Measurements from ENCODE around the gene MDM2. TPM values are rescaled to one million over a fixed set of nuclear protein-coding genes. Genes with fewer than 3 reads are reported as not detected.
"Not testable (repeated sequence)": the region's sequence is repeated elsewhere in the genome, so short reads cannot be mapped to it uniquely, and the experiment has no call there.

The MDM2 gene
- total RNA-seq, 1 experiment from 2014 or later = 159 TPM

DNA sequence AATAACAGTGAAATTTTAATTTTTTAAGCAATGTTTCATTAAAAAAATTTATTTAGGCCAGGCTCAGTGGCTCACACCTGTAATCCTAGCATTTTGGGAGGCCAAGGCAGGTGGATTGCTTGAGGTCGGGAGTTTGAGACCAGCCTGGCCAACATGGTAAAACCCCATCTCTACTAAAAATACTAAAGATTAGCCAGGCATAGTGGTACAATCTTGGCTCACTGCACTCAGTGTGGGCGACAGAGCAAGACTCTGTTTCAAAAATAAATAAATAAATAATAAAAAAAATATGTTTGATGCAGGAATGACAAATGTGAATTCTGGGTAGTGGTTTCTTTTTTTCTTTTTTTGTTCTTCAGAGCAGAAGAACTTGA lies 5.6 kb upstream of the MDM2 start:
- not testable (repeated sequence) for H3K9ac ChIP-seq (ENCODE audit: extremely low read depth, insufficient read length, low read length); H3K9me3 Mint-ChIP-seq
- no CpG with 5 or more reads among the region's 2 CpGs for WGBS (ENCODE audit: extremely low coverage, insufficient read length, low lambda C conversion rate)

GRCh38 chr12:68802911-68803651 lies 4.9 kb upstream of the MDM2 start:
- H3K36me3 Mint-ChIP-seq (ENCODE audit: insufficient read depth in 1 of 3, low read depth in 3 of 3); H2BK15ac ChIP-seq (ENCODE audit: low read depth, low read length); H3K4me2 ChIP-seq (ENCODE audit: insufficient read depth, insufficient read length, low read length); H3K14ac ChIP-seq (ENCODE audit: insufficient read depth, low read length); H3K23me2 ChIP-seq (ENCODE audit: insufficient read length, low read depth, low read length, poor library complexity, severe bottlenecking); H3K79me1 ChIP-seq (ENCODE audit: insufficient read depth, low read depth, low read length, poor library complexity, severe bottlenecking); H4K20me1 ChIP-seq (ENCODE audit: control insufficient read depth, insufficient read depth, insufficient read length); H2BK12ac ChIP-seq (ENCODE audit: insufficient read length, low read depth, low read length); H4K5ac ChIP-seq (ENCODE audit: insufficient read length, low read depth, low read length); H3K9me3 Mint-ChIP-seq; H3K9me3 ChIP-seq (ENCODE audit: control insufficient read depth, low read depth, low read length); H3K79me2 ChIP-seq (ENCODE audit: insufficient read depth, low read length); H4K8ac ChIP-seq (replicated peaks; ENCODE audit: insufficient read length, low read depth, low read length); H3K4me3 Mint-ChIP-seq; H3K4me1 ChIP-seq (ENCODE audit: insufficient read depth, low read length); H3K18ac ChIP-seq (ENCODE audit: insufficient read length, low read depth, low read length); H3K27me3 Mint-ChIP-seq (ENCODE audit: low read depth); H3K4ac ChIP-seq (ENCODE audit: low read depth, low read length); H3K9ac ChIP-seq (ENCODE audit: extremely low read depth, insufficient read length, low read length); H2AK5ac ChIP-seq (ENCODE audit: insufficient read length, low read length); H3K23ac ChIP-seq (ENCODE audit: insufficient read length, low read depth, low read length); DNase-seq; H3K27me3 ChIP-seq (ENCODE audit: insufficient read depth, low read length); H3T11ph ChIP-seq (ENCODE audit: low read length); H3K27ac ChIP-seq (ENCODE audit: insufficient read length, low read depth, low read length); H2BK20ac ChIP-seq (ENCODE audit: low read depth, low read length, poor library complexity, severe bottlenecking); H2BK5ac ChIP-seq (ENCODE audit: insufficient read length, low read length); H4K91ac ChIP-seq (ENCODE audit: insufficient read length, low read depth, low read length); H2BK120ac ChIP-seq (ENCODE audit: low read depth, low read length, poor library complexity, severe bottlenecking); H2AFZ ChIP-seq (ENCODE audit: low read length); H3K56ac ChIP-seq (ENCODE audit: insufficient read length, low read depth, low read length): not testable (repeated sequence)
- Mint-ChIP-seq H3K4me1 (peaks cover 25 to 29% of the 10 kb centered on the region in 2 experiments), H3K27ac (peak overlapping the region in 1 of 3 experiments; percentile 74; a peak in 1 of 7 replicates)
- WGBS (ENCODE audit: extremely low coverage, insufficient read length, low lambda C conversion rate) = no CpG with 5 or more reads among the region's 19 CpGs

More for the DNA sequence above, 5.6 kb upstream of the MDM2 start:
- H3K9me3 ChIP-seq (ENCODE audit: control insufficient read depth, low read depth, low read length); H3K23me2 ChIP-seq (ENCODE audit: insufficient read length, low read depth, low read length, poor library complexity, severe bottlenecking); H4K91ac ChIP-seq (ENCODE audit: insufficient read length, low read depth, low read length); H2BK12ac ChIP-seq (ENCODE audit: insufficient read length, low read depth, low read length); H3K4ac ChIP-seq (ENCODE audit: low read depth, low read length); H2AFZ ChIP-seq (ENCODE audit: low read length); H3K79me1 ChIP-seq (ENCODE audit: insufficient read depth, low read depth, low read length, poor library complexity, severe bottlenecking); H2BK5ac ChIP-seq (ENCODE audit: insufficient read length, low read length); H3K27me3 ChIP-seq (ENCODE audit: insufficient read depth, low read length); H3K14ac ChIP-seq (ENCODE audit: insufficient read depth, low read length); H3K18ac ChIP-seq (ENCODE audit: insufficient read length, low read depth, low read length); H2BK20ac ChIP-seq (ENCODE audit: low read depth, low read length, poor library complexity, severe bottlenecking); H4K20me1 ChIP-seq (ENCODE audit: control insufficient read depth, insufficient read depth, insufficient read length); H3T11ph ChIP-seq (ENCODE audit: low read length); H3K27ac ChIP-seq (ENCODE audit: insufficient read length, low read depth, low read length); H4K8ac ChIP-seq (replicated peaks; ENCODE audit: insufficient read length, low read depth, low read length); H3K36me3 Mint-ChIP-seq (ENCODE audit: insufficient read depth in 1 of 3, low read depth in 3 of 3); H3K4me1 ChIP-seq (ENCODE audit: insufficient read depth, low read length); H3K56ac ChIP-seq (ENCODE audit: insufficient read length, low read depth, low read length); H4K5ac ChIP-seq (ENCODE audit: insufficient read length, low read depth, low read length); H2BK120ac ChIP-seq (ENCODE audit: low read depth, low read length, poor library complexity, severe bottlenecking); H2AK5ac ChIP-seq (ENCODE audit: insufficient read length, low read length); H3K4me2 ChIP-seq (ENCODE audit: insufficient read depth, insufficient read length, low read length); H3K23ac ChIP-seq (ENCODE audit: insufficient read length, low read depth, low read length); DNase-seq; H3K4me3 Mint-ChIP-seq; H3K27me3 Mint-ChIP-seq (ENCODE audit: low read depth); H2BK15ac ChIP-seq (ENCODE audit: low read depth, low read length); H3K27ac Mint-ChIP-seq; H3K79me2 ChIP-seq (ENCODE audit: insufficient read depth, low read length): not testable (repeated sequence)
- H3K4me1 Mint-ChIP-seq = peaks cover 25 to 27% of the 10 kb centered on the region in 2 experiments
